ENCODE data around the gene RCOR1. TPM values are rescaled to one million over a fixed set of nuclear protein-coding genes. Genes with fewer than 3 reads are reported as not detected.

The RCOR1 gene
- total RNA-seq, 2 donors from 2014 or later: 8.4 to 8.7 TPM

DNA sequence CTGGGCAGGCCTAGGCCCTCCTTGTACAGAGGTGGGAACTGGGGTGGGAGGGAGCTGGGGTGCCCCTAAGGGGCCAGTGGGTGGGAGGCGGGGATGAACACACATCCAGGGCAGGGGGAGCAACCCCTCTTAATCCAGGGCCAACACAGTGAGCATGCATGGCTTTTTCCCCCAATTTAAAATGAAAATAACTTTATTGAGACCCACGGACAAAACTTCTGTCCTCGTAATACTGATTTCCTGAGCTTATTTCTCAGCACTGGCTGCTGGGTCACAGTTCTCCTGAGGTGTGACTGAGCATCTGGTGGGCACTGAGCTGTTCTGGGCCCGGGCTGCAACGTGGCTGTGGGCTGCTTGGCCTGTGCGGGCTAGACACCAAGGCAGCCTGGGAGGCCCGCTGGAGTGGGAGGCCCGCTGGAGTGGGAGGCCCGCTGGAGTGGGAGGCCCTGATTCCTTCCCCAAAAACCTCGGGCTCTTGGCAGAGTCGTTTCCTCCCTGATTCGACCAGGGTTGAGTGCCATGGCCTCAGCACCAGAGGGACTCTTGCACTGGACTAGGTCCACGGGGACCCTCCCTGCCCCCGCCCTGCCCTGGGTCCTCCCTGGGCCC lies 159.9 kb downstream of the RCOR1 start:
- TF ChIP-seq, protein P1, sequence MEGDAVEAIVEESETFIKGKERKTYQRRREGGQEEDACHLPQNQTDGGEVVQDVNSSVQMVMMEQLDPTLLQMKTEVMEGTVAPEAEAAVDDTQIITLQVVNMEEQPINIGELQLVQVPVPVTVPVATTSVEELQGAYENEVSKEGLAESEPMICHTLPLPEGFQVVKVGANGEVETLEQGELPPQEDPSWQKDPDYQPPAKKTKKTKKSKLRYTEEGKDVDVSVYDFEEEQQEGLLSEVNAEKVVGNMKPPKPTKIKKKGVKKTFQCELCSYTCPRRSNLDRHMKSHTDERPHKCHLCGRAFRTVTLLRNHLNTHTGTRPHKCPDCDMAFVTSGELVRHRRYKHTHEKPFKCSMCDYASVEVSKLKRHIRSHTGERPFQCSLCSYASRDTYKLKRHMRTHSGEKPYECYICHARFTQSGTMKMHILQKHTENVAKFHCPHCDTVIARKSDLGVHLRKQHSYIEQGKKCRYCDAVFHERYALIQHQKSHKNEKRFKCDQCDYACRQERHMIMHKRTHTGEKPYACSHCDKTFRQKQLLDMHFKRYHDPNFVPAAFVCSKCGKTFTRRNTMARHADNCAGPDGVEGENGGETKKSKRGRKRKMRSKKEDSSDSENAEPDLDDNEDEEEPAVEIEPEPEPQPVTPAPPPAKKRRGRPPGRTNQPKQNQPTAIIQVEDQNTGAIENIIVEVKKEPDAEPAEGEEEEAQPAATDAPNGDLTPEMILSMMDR (IDR thresholded peaks at IDR 0.05): no peak
- DNase-seq (ENCODE audit: low spot score): no peak
- no peak overlapping the region for H3K27ac ChIP-seq
- H3K27me3 ChIP-seq: no peaks in the 10 kb centered on the region
- no peak overlapping the region for H3K4me3 ChIP-seq
- no peaks in the 10 kb centered on the region for H3K9me3 ChIP-seq
- H3K4me1 ChIP-seq: no peaks in the 10 kb centered on the region
- H3K36me3 ChIP-seq: no peaks in the 10 kb centered on the region

DNA sequence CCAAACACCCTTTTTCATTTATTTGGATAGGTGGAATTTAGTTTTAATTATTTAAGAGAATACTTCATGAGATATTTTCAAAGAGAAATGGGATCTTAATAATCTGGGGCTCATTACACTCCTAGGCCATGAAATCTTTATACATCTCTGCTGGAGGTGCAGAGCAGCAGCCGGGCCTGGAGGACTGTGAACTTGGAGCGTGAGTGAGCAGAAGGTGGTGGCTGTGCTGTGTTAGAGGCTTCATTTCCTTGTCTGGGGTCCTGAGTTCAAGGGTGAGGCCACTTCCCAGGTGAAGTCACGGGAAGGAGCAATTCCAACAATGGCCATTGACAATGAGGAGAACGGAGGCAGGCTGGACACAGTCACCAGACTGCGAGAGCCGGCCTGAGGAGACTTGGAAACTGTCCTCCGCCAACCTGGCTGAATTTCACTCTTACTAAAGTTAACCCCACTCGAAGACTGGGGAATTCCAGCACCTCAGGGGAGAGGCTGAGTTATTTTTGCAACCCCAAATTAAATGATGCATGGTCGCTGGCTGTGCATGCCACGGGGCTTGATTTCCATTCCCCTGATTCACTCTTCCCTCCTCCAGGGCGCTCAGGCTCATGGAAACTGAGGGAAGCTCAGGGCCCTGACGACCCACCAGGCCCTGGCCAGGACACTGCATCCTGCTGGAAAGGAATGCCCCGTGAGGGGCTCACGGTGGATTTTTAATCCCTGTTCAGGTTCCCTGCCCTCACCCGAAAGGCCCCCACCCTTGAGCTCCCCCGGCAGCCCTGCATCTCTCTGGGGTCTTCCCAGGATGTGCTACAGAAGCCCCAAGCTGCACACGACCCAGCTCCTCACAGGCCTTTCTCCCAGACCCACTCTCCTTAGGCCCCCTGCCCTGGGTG lies 162.2 kb downstream of the RCOR1 start:
- Histone ChIP-seq H3K4me3 (no peak overlapping the region), H3K36me3 (no peaks in the 10 kb centered on the region), H3K4me1 (no peaks in the 10 kb centered on the region), H3K27me3 (no peaks in the 10 kb centered on the region), H3K9me3 (no peaks in the 10 kb centered on the region), H3K27ac (no peak overlapping the region)
- no peak for DNase-seq (ENCODE audit: low spot score)
- TF ChIP-seq, protein P1 (IDR thresholded peaks at IDR 0.05): no peak

DNA sequence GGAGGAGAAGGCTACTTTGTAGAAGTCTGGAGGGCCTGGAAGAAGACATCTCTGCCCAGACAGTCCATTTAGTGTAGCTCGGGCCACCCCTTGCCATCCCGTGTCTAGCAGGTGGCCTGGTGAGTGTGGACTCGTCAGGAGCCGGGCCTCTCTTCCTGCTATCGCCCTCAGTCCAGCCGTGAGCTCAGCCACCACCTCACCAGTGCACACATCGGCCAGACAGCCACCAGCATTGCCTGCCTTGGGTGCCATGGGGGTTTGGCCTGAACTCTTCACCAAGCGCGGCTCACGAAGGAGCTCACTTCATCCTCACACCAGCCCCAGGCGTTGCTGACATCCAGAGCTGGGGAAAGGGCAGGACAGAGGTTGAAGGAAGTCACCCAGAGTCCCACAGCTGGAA lies 165.2 kb downstream of the RCOR1 start:
- Histone ChIP-seq H3K36me3 (no peaks in the 10 kb centered on the region), H3K4me3 (no peak overlapping the region), H3K9me3 (no peaks in the 10 kb centered on the region), H3K4me1 (peaks cover 0 to 6% of the 10 kb centered on the region in 2 donors), H3K27me3 (no peaks in the 10 kb centered on the region), H3K27ac (no peak overlapping the region)
- TF ChIP-seq, protein P1 (IDR thresholded peaks at IDR 0.05): no peak
- no peak for DNase-seq (ENCODE audit: low spot score)

DNA sequence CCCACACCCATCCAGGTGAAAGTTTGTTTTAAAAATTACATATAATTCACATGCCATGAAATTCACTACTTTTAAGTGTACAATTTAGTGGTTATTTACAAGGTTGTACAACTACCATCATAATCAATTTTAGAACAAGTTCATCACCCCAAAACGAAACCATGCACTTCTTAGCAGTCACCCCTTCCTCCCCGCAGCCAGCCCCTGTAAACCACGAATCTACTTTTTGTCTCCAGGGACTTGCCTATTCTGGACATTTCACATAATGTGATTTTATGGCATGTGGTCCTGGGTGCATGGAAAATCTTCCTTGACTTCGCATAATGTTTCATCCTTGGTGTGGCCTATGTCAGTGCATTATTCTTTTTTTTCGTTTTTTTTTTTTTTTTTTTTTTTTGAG lies 165.6 kb downstream of the RCOR1 start:
- no peaks in the 10 kb centered on the region for H3K36me3 ChIP-seq
- no peak for DNase-seq (ENCODE audit: low spot score)
- no peaks in the 10 kb centered on the region for H3K9me3 ChIP-seq
- H3K4me3 ChIP-seq: no peak overlapping the region
- TF ChIP-seq, protein P1 (IDR thresholded peaks at IDR 0.05): no peak
- H3K27me3 ChIP-seq: no peaks in the 10 kb centered on the region
- H3K27ac ChIP-seq: no peak overlapping the region
- H3K4me1 ChIP-seq: peaks cover 0 to 6% of the 10 kb centered on the region in 2 donors

DNA sequence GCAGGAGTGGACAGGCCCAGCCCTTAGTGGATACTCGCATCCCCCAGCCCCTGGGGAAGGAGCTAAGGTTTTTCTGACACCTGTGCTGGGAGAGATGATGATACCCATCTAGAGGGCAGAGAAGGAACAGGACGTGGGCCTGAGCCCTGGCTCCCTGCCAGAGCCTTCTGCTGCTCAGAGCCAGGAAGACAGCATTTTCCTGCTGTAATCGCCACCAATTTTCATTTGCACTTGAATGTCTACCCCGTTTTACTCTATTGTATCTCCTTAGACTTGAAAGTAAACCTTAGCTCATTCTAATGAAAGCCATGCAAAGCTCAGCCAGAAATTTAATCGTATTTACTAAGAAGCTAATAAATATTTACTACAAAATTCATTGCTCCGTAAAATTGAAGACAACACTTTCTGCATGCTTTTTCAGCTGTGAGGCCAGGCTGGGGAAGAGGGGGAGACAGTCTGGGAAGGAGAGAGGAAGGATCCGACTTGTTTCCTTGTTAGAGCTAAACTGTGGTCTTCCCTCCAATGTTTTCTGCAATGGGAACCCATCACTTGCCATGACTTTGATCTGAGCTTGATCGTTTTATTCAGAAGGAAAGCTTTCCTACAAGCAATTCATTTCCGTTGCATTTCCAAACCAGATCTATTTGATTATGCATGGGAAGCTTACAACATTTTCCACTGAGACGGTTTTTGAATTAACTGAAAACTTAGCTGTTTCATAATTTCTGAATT lies 167.2 kb downstream of the RCOR1 start:
- Histone ChIP-seq H3K4me3 (no peak overlapping the region), H3K36me3 (no peaks in the 10 kb centered on the region), H3K27ac (no peak overlapping the region), H3K9me3 (no peaks in the 10 kb centered on the region), H3K4me1 (peaks cover 0 to 6% of the 10 kb centered on the region in 2 donors), H3K27me3 (no peaks in the 10 kb centered on the region)
- TF ChIP-seq, protein P1 (IDR thresholded peaks at IDR 0.05): no peak
- DNase-seq (ENCODE audit: low spot score): no peak

Measured in right atrium auricular region (tissue), 2 donors.